Cardiac fibroblast (primary cell): ENCODE data around the gene RANBP3.
"Not testable (repeated sequence)": the region's sequence is repeated elsewhere in the genome, so short reads cannot be mapped to it uniquely, and the experiment has no call there.

Experiments
- DNase-seq, 2 donors: peaks; one replicate each; pipeline versions ENCODE4 v3.0.0 to v3.0.0-alpha.2; 2010; ENCODE audit warnings: low read depth in 2 of 2
- H3K4me3 ChIP-seq, 2 donors: replicated peaks in 1 of 2; 1 replicate in 1 of 2; 2 replicates in 1 of 2; pipeline ENCODE4 v1.5.1; 2011; ENCODE audit warnings: low read depth in 2 of 2, low read length in 2 of 2, mild to moderate bottlenecking in 2 of 2, moderate library complexity in 1 of 2
- CTCF ChIP-seq: IDR thresholded peaks from one replicate; pipeline ENCODE4 v1.5.1; 2011; ENCODE audit warnings: low read depth, mild to moderate bottlenecking, low read length, inconsistent platforms

Gene RANBP3

GRCh38 chr19:5889288-5889971 lies 88.5 kb downstream of the RANBP3 start:
- DNase-seq = no peak
- no peak overlapping the region for H3K4me3 ChIP-seq
- TF ChIP-seq CTCF = no peak

GRCh38 chr19:5884065-5884811 lies 93.7 kb downstream of the RANBP3 start:
- not testable (repeated sequence) for DNase-seq, H3K4me3 ChIP-seq

DNA sequence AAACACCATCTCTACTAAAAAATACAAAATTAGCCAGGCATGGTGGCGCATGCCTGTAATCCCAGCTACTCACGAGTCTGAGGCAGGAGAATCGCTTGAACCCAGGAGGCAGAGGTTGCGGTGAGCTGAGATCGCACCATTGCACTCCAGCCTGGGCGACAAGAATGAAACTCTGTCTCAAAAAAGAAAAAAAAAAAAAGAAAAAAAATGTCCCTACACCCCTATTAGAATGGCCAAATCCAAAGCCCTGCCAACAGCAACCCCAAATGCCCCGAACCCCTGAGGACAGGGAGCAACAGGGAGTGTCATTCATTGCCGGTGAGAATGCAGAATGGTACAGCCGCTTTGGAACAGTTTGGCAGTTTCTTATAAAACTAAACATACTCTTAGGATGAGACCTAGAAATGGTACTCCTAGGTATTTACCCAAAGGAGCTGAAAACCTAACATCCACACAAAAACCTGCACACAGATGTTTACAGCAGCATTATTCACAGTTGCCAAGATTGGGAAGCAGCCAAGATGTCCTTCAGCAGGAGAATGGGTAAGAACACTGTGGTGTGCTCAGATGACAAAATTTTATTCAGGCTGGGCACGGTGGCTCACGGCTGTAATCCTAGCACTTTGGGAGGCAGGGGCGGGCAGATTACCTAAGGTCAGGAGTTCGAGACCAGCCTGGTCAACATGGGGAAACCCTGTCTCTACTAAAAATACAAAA lies 94.6 kb downstream of the RANBP3 start:
- not testable (repeated sequence) for H3K4me3 ChIP-seq

GRCh38 chr19:5882421-5882968 lies 95.4 kb downstream of the RANBP3 start:
- no peak for TF ChIP-seq CTCF
- H3K4me3 ChIP-seq = no peak overlapping the region

More for the DNA sequence above, 94.6 kb downstream of the RANBP3 start:
- DNase-seq = not testable (repeated sequence)

DNA sequence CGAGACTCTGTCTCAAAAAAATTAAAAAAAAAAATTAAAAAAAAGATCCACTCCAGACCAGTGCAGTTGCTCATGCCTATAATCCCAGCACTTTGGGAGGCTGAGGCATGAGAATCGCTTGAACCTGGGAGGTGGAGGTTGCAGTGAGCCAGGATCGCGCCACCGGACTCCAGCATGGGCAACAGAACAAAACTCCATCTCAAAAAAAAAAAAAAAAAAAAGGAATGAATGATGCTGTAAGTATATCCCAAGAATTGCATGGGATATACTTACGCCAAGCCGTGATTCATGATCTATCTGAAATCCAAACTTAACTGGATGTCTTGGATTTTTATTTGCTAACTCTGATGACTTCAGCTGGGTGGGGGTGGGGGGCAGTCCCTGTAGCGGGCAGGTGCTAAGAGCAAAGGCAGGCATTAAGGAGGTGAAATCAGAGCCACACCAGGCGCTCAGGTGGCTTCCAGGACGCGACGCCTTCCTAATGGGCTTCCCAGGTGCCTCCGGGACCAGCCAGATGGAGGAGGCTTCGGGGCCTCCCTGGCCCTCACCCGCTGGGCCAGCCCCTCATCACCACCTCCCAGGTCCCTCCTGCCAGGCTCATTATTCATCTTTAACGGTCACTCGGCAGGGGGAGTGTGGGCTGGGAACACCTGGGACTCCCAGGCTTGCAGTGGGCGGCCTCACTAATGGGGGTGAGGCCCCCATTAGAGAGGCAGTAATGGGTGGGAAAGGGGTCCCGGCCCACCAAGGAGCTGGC lies 96.2 kb downstream of the RANBP3 start:
- no peak for TF ChIP-seq CTCF
- no peak for DNase-seq
- H3K4me3 ChIP-seq = no peak overlapping the region

More at GRCh38 chr19:5882421-5882968, 95.4 kb downstream of the RANBP3 start:
- DNase-seq = no peak

- peak; percentile 52 to 89 for DNase-seq
- no peak for TF ChIP-seq CTCF
Observed at GRCh38 chr19:5880604-5881078, 97.3 kb downstream of the RANBP3 start.

GRCh38 chr19:5880196-5880595 lies 97.7 kb downstream of the RANBP3 start:
- H3K4me3 ChIP-seq = no peak overlapping the region
- no peak for TF ChIP-seq CTCF
- no peak for DNase-seq

More at GRCh38 chr19:5880604-5881078, 97.3 kb downstream of the RANBP3 start:
- H3K4me3 ChIP-seq = no peak overlapping the region
